ENCODE results near the gene TYRP1.
"Not testable (repeated sequence)": the region's sequence is repeated elsewhere in the genome, so short reads cannot be mapped to it uniquely, and the experiment has no call there.

The TYRP1 gene

GRCh38 chr9:12674961-12675360, 18.2 kb upstream of the TYRP1 start:
- TF ChIP-seq CTCF (IDR thresholded peaks at IDR 0.05; ENCODE audit: borderline replicate concordance, control extremely low read depth, extremely low read depth, insufficient read depth, missing control alignments): no peak
- no peak for DNase-seq (ENCODE audit: low spot score)
- in situ Hi-C loops (cut with MboI; ENCODE audit: low sequenced_read_pairs, unreplicated experiment): no loop called here

- DNase-seq (ENCODE audit: low spot score); in situ Hi-C loops (cut with MboI; ENCODE audit: low sequenced_read_pairs, unreplicated experiment): not testable (repeated sequence)
Observed at GRCh38 chr9:12677462-12678126, 15.6 kb upstream of the TYRP1 start.

- in situ Hi-C loops (cut with MboI; ENCODE audit: low sequenced_read_pairs, unreplicated experiment): no loop called here
- no peak for TF ChIP-seq CTCF (IDR thresholded peaks at IDR 0.05; ENCODE audit: borderline replicate concordance, control extremely low read depth, extremely low read depth, insufficient read depth, missing control alignments)
- no peak for DNase-seq (ENCODE audit: low spot score)
Observed at GRCh38 chr9:12680341-12680740, 12.8 kb upstream of the TYRP1 start.

- TF ChIP-seq CTCF (IDR thresholded peaks at IDR 0.05; ENCODE audit: borderline replicate concordance, control extremely low read depth, extremely low read depth, insufficient read depth, missing control alignments): no peak
- in situ Hi-C loops (cut with MboI; ENCODE audit: low sequenced_read_pairs, unreplicated experiment): no loop called here
Observed at GRCh38 chr9:12680757-12681156, 12.4 kb upstream of the TYRP1 start.

GRCh38 chr9:12681620-12682019, 11.6 kb upstream of the TYRP1 start:
- in situ Hi-C loops (cut with MboI; ENCODE audit: low sequenced_read_pairs, unreplicated experiment): no loop called here
- no peak for DNase-seq (ENCODE audit: low spot score)
- TF ChIP-seq CTCF (IDR thresholded peaks at IDR 0.05; ENCODE audit: borderline replicate concordance, control extremely low read depth, extremely low read depth, insufficient read depth, missing control alignments): no peak

More at GRCh38 chr9:12680757-12681156, 12.4 kb upstream of the TYRP1 start:
- no peak for DNase-seq (ENCODE audit: low spot score)

GRCh38 chr9:12684974-12685373, 8.2 kb upstream of the TYRP1 start:
- in situ Hi-C loops (cut with MboI; ENCODE audit: low sequenced_read_pairs, unreplicated experiment): no loop called here
- no peak for TF ChIP-seq CTCF (IDR thresholded peaks at IDR 0.05; ENCODE audit: borderline replicate concordance, control extremely low read depth, extremely low read depth, insufficient read depth, missing control alignments)
- no peak for DNase-seq (ENCODE audit: low spot score)

- TF ChIP-seq CTCF (IDR thresholded peaks at IDR 0.05; ENCODE audit: borderline replicate concordance, control extremely low read depth, extremely low read depth, insufficient read depth, missing control alignments): no peak
- no peak for DNase-seq (ENCODE audit: low spot score)
- in situ Hi-C loops (cut with MboI; ENCODE audit: low sequenced_read_pairs, unreplicated experiment): no loop called here
Observed at GRCh38 chr9:12689233-12689632, 4.0 kb upstream of the TYRP1 start.

Measured in GM13976 (cell line).